ENCODE results near the gene CYS1.

- TF ChIP-seq CTCF (IDR thresholded peaks at IDR 0.05 in 2 of 3, conservative IDR thresholded peaks at IDR 0.05 in 1 of 3; ENCODE audit: borderline replicate concordance in 1 of 3, insufficient read depth in 1 of 3, low read depth in 2 of 3, low read length in 2 of 3) (no peak), RAD21 (IDR thresholded peaks at IDR 0.05; ENCODE audit: low read depth) (no peak), EGR1 (IDR thresholded peaks at IDR 0.05; ENCODE audit: low read depth) (no peak), CBX3 (IDR thresholded peaks at IDR 0.05; ENCODE audit: low read depth) (no peak), POLR2A (IDR thresholded peaks at IDR 0.05; ENCODE audit: borderline replicate concordance, extremely low read depth, insufficient read depth, insufficient read length) (no peak), REST (IDR thresholded peaks at IDR 0.05; ENCODE audit: low read depth) (no peak), POLR2AphosphoS5 (IDR thresholded peaks at IDR 0.05; ENCODE audit: low read depth, low read length) (no peak)
Observed at GRCh38 chr2:10008809-10009176, 71.4 kb downstream of the CYS1 start.
